Mucosa of descending colon (tissue), 3 donors: Measurements from ENCODE around the gene LANCL2. TPM values are rescaled to one million over a fixed set of nuclear protein-coding genes. Genes with fewer than 3 reads are reported as not detected.
"Not testable (repeated sequence)": the region's sequence is repeated elsewhere in the genome, so short reads cannot be mapped to it uniquely, and the experiment has no call there.

Experiments used
- ATAC-seq: fragments of 200-7000 bp; cut with Tn5 transposase; one replicate; pipeline ENCODE4 v1.9.1; 2020; ENCODE audit warnings: mild to moderate bottlenecking, moderate library complexity
- DNase-seq, 3 donors: peaks; one replicate each; pipeline ENCODE4 v3.0.0-alpha.2; 2020
- H3K36me3 ChIP-seq: fragments of 200-600 bp; one replicate; pipeline ENCODE4 v1.8.0; 2021; ENCODE audit warnings: low read depth, mild to moderate bottlenecking
- H3K4me1 ChIP-seq: fragments of 200-600 bp; one replicate; pipeline ENCODE4 v1.8.0; 2021; ENCODE audit warnings: low read depth, mild to moderate bottlenecking
- H3K4me3 ChIP-seq: fragments of 200-600 bp; one replicate; pipeline ENCODE4 v1.8.0; 2021; ENCODE audit warnings: mild to moderate bottlenecking
- H3K9me3 ChIP-seq: fragments of 200-600 bp; one replicate; pipeline ENCODE4 v1.8.0; 2021; ENCODE audit warnings: mild to moderate bottlenecking
- CTCF ChIP-seq: fragments of 200-600 bp; IDR thresholded peaks from one replicate; pipeline ENCODE4 v1.8.0; 2022; ENCODE audit warnings: antibody characterized with exemption, mild to moderate bottlenecking
- intact Hi-C, 2 donors: fragments of 100-400 bp; cut with DNase I in 1 of 2; cut with micrococcal nuclease in 1 of 2; formaldehyde crosslinking; loops; one replicate each; pipeline versions ENCODE4 v1.11.0 to v1.11.1; 2022; cut with DNase I, micrococcal nuclease
- total RNA-seq, 3 donors: library from RNA; stranded (reverse); fragmentation: NEBNext Ultra II Directional in 2 of 3; extraction: Animal tissue kit (Norgen Biotek cat#: 25700) in 2 of 3; gene quantifications; one replicate each; pipeline versions ENCODE4 v1.2.1 to v1.2.4, GENCODE V29; 2021 to 2023
- donor health status: DM: no; HTN: no; CAD: no; lungs with moderate emphysema.
- donor health status: DM: no; HTN: no; CAD: no.
- donor health status: DM: no; HTN: yes; CAD: no.

The LANCL2 gene
- total RNA-seq, 3 donors from 2014 or later, result 15.3 to 18.0 (median 17.1) TPM

- intact Hi-C loops, result no loop called here
- no peak overlapping the region for H3K4me3 ChIP-seq
- no peak for TF ChIP-seq CTCF
Measured at GRCh38 chr7:55351263-55351662, 13.9 kb upstream of the LANCL2 start.

GRCh38 chr7:55352947-55353273, 12.2 kb upstream of the LANCL2 start:
- ATAC-seq, intact Hi-C loops, H3K36me3 ChIP-seq, DNase-seq, H3K9me3 ChIP-seq, H3K4me1 ChIP-seq, H3K4me3 ChIP-seq: not testable (repeated sequence)

More at GRCh38 chr7:55351263-55351662, 13.9 kb upstream of the LANCL2 start:
- ATAC-seq (no peak), DNase-seq (no peak)
- H3K4me1 ChIP-seq, result no peaks in the 10 kb centered on the region
- no peaks in the 10 kb centered on the region for H3K9me3 ChIP-seq
- H3K36me3 ChIP-seq, result no peaks in the 10 kb centered on the region

GRCh38 chr7:55360486-55360885, 4.7 kb upstream of the LANCL2 start:
- intact Hi-C loops, result loop anchor here in 1 of 2 donors (10.0 kb wide), 1 partner anchor 54 kb away; no protein-coding TSS in a partner anchor
- Histone ChIP-seq H3K4me3 (no peak overlapping the region), H3K36me3 (no peaks in the 10 kb centered on the region), H3K4me1 (peaks cover 6% of the 10 kb centered on the region), H3K9me3 (no peaks in the 10 kb centered on the region)
- TF ChIP-seq CTCF, result no peak
- ATAC-seq (no peak), DNase-seq (no peak)

GRCh38 chr7:55361560-55361959, 3.6 kb upstream of the LANCL2 start:
- Histone ChIP-seq H3K4me3 (no peak overlapping the region), H3K4me1 (peaks cover 6% of the 10 kb centered on the region), H3K9me3 (no peaks in the 10 kb centered on the region), H3K36me3 (no peaks in the 10 kb centered on the region)
- DNase-seq (no peak), ATAC-seq (no peak)
- no peak for TF ChIP-seq CTCF
- intact Hi-C loops, result loop anchor here in 1 of 2 donors (10.0 kb wide), 1 partner anchor 53 kb away; no protein-coding TSS in a partner anchor

GRCh38 chr7:55362927-55363326, 2.2 kb upstream of the LANCL2 start:
- ATAC-seq (no peak), DNase-seq (peak in 1 of 3 donors; percentile 25)
- no peaks in the 10 kb centered on the region for H3K36me3 ChIP-seq
- H3K9me3 ChIP-seq, result no peaks in the 10 kb centered on the region
- intact Hi-C loops, result loop anchor here in 1 of 2 donors (10.0 kb wide), 1 partner anchor 52 kb away; no protein-coding TSS in a partner anchor
- no peak for TF ChIP-seq CTCF
- no peak overlapping the region for H3K4me3 ChIP-seq
- peaks cover 16% of the 10 kb centered on the region for H3K4me1 ChIP-seq

GRCh38 chr7:55363386-55364170, 1.6 kb upstream of the LANCL2 start:
- no peaks in the 10 kb centered on the region for H3K36me3 ChIP-seq
- DNase-seq (peak in 1 of 3 donors; percentile 29), ATAC-seq (no peak)
- TF ChIP-seq CTCF, result no peak
- intact Hi-C loops, result loop anchor here in 1 of 2 donors (10.0 kb wide), 1 partner anchor 51 kb away; no protein-coding TSS in a partner anchor
- no peak overlapping the region for H3K4me3 ChIP-seq
- H3K9me3 ChIP-seq, result no peaks in the 10 kb centered on the region
- H3K4me1 ChIP-seq, result peaks cover 16% of the 10 kb centered on the region
